HCT116 (cell line): ENCODE measurements around the gene GMDS. TPM values are rescaled to one million over a fixed set of nuclear protein-coding genes. Genes with fewer than 3 reads are reported as not detected.

Experiments used
- ATAC-seq: fragments of 200-7000 bp; cut with Tn5 transposase; 2 replicates; pipeline ENCODE4 v1.9.1; 2020; ENCODE audit warnings: mild to moderate bottlenecking, moderate library complexity
- BruUV-seq: library from RNA; stranded (reverse); fragments of 400-500 nt; replicated peaks from 2 replicates; lab custom pipeline; 2021; lab: Mats Ljungman, UMichigan
- CTCF ChIA-PET: fragments of 300-600 bp; sonication (Branson Sonifier 250); formaldehyde crosslinking; loops from one replicate; lab custom pipeline; 2021; ENCODE audit warnings: antibody characterized with exemption; lab: Charles Lee
- POLR2A ChIA-PET: fragments of 300-600, 350-600 bp; sonication (Branson Sonifier 250); formaldehyde crosslinking; loops from one replicate; lab custom pipeline; 2021; ENCODE audit warnings: antibody characterized with exemption; lab: Charles Lee
- RAD21 ChIA-PET, 2 experiments: fragments of 300-600 bp; sonication (Branson Sonifier 250); formaldehyde crosslinking; loops; one replicate each; lab custom pipeline; 2023; ENCODE audit warnings: low total read pairs in 2 of 2; ENCODE audit not compliant: uncharacterized antibody in 2 of 2, unreplicated experiment in 2 of 2, low non-redundant PET in 1 of 2; lab: Charles Lee
- DNase-seq: peaks from one replicate; pipeline ENCODE4 v3.0.0-alpha.2; 2010; ENCODE audit warnings: low read depth, low spot score
- H2AFZ ChIP-seq: fragments of 200-600 bp; shearing (Covaris generic), sonication (generic); 2 replicates; pipeline ENCODE4 v1.6.1; 2017; ENCODE audit warnings: low read depth, mixed run types, mixed read lengths, antibody characterized with exemption, low read length; ENCODE audit not compliant: poor library complexity, severe bottlenecking
- H3K27ac ChIP-seq: 2 replicates; pipeline ENCODE4 v1.5.1; 2012; ENCODE audit warnings: low read depth, low read length
- H3K27me3 ChIP-seq: fragments of 200-600 bp; sonication (generic); 2 replicates; pipeline ENCODE4 v1.6.1; 2016; ENCODE audit warnings: mixed run types, low read length, mixed read lengths; ENCODE audit not compliant: insufficient read depth
- H3K36me3 ChIP-seq, 2 experiments: fragments of 200-500 bp in 1 of 2; fragments of 200-600 bp in 1 of 2; sonication (Bioruptor generic) in 1 of 2; sonication (generic) in 1 of 2; 2 replicates each; pipeline versions ENCODE4 v1.5.1 to v1.6.1; 2014 to 2016; ENCODE audit warnings: low read length in 2 of 2, inconsistent platforms in 1 of 2, mixed read lengths in 1 of 2, mixed run types in 1 of 2; ENCODE audit not compliant: insufficient read depth in 2 of 2, control insufficient read depth in 1 of 2
- H3K4me1 ChIP-seq, 2 experiments: fragments of 200-600 bp in 1 of 2; sonication (generic) in 1 of 2; 2 replicates each; pipeline versions ENCODE4 v1.5.1 to v1.6.1; 2012 to 2017; ENCODE audit warnings: low read length in 2 of 2, inconsistent platforms in 1 of 2, mild to moderate bottlenecking in 1 of 2, mixed read lengths in 1 of 2, mixed run types in 1 of 2, moderate library complexity in 1 of 2; ENCODE audit not compliant: insufficient read depth in 2 of 2, control insufficient read depth in 1 of 2
- H3K4me2 ChIP-seq: fragments of 200-600 bp; sonication (generic); 2 replicates; pipeline ENCODE4 v1.6.1; 2017; ENCODE audit warnings: mixed run types, low read length, mixed read lengths
- H3K4me3 ChIP-seq, 2 experiments: fragments of 200-600 bp in 1 of 2; sonication (generic) in 1 of 2; replicated peaks in 1 of 2; 2 replicates each; pipeline ENCODE4 v1.5.1; 2011 to 2016; ENCODE audit warnings: low read length in 2 of 2, control low read depth in 1 of 2, low read depth in 1 of 2, mild to moderate bottlenecking in 1 of 2, mixed read lengths in 1 of 2, mixed run types in 1 of 2
- H3K79me2 ChIP-seq: fragments of 200-600 bp; sonication (generic); 2 replicates; pipeline ENCODE4 v1.6.1; 2017; ENCODE audit warnings: mild to moderate bottlenecking, mixed run types, low read length, moderate library complexity, mixed read lengths; ENCODE audit not compliant: insufficient read depth
- H3K9ac ChIP-seq: fragments of 200-600 bp; sonication (generic); 2 replicates; pipeline ENCODE4 v1.6.1; 2016; ENCODE audit warnings: low read length, mixed read lengths
- H3K9me2 ChIP-seq: fragments of 200-600 bp; sonication (generic), shearing (Covaris generic); 2 replicates; pipeline ENCODE4 v1.6.1; 2017; ENCODE audit warnings: mixed run types, mild to moderate bottlenecking, moderate library complexity; ENCODE audit not compliant: insufficient read depth
- H3K9me3 ChIP-seq, 2 experiments: fragments of 200-500 bp in 1 of 2; fragments of 200-600 bp in 1 of 2; sonication (Bioruptor generic) in 1 of 2; sonication (generic) in 1 of 2; 2 replicates each; pipeline ENCODE4 v1.6.1; 2014 to 2017; ENCODE audit warnings: low read length in 2 of 2, mixed read lengths in 2 of 2, inconsistent platforms in 1 of 2, low read depth in 1 of 2, mild to moderate bottlenecking in 1 of 2, mixed run types in 1 of 2, moderate library complexity in 1 of 2; ENCODE audit not compliant: control insufficient read depth in 1 of 2, insufficient read depth in 1 of 2
- H4K20me1 ChIP-seq: fragments of 200-600 bp; sonication (generic), shearing (Covaris generic); 2 replicates; pipeline ENCODE4 v1.6.1; 2017; ENCODE audit warnings: mixed run types, mild to moderate bottlenecking, moderate library complexity; ENCODE audit not compliant: insufficient read depth
- CBX3 ChIP-seq: IDR thresholded peaks from 2 replicates; pipeline ENCODE4 v1.6.1; 2012; ENCODE audit warnings: low read depth
- CEBPB ChIP-seq: IDR thresholded peaks from 2 replicates; pipeline ENCODE4 v1.6.1; 2012; ENCODE audit warnings: low read depth
- EGR1 ChIP-seq: IDR thresholded peaks from 2 replicates; pipeline ENCODE4 v1.6.1; 2012; ENCODE audit warnings: low read depth
- FOSL1 ChIP-seq: IDR thresholded peaks from 2 replicates; pipeline ENCODE4 v1.6.1; 2012; ENCODE audit warnings: low read depth
- MAX ChIP-seq: IDR thresholded peaks from 2 replicates; pipeline ENCODE4 v1.6.1; 2012
- SIN3A ChIP-seq: IDR thresholded peaks from 2 replicates; pipeline ENCODE4 v1.6.1; 2012; ENCODE audit warnings: low read depth
- SP1 ChIP-seq: IDR thresholded peaks from 2 replicates; pipeline ENCODE4 v1.6.1; 2012; ENCODE audit warnings: low read depth
- SRF ChIP-seq: IDR thresholded peaks from 2 replicates; pipeline ENCODE4 v1.6.1; 2012; ENCODE audit warnings: low read depth
- YY1 ChIP-seq: IDR thresholded peaks from 2 replicates; pipeline ENCODE4 v1.6.1; 2011; ENCODE audit warnings: low read length, low read depth, moderate library complexity, mild to moderate bottlenecking; ENCODE audit not compliant: insufficient replicate concordance; ENCODE audit errors: extremely low read depth
- ZFX ChIP-seq: fragments of 450-650 bp; IDR thresholded peaks from 2 replicates; pipeline ENCODE4 v1.6.1; 2017
- intact Hi-C: fragments of 100-400 bp; cut with micrococcal nuclease; formaldehyde crosslinking; loops from 2 replicates; pipeline ENCODE4 v1.10.0; 2022
- total RNA-seq: library from RNA; stranded (reverse); gene quantifications from one replicate; pipeline ENCODE4 v1.2.1, GENCODE V29; 2021; ENCODE audit not compliant: unreplicated experiment

Gene GMDS
- total RNA-seq, 1 experiment from 2014 or later = 34.4 TPM

- Histone ChIP-seq H4K20me1 (no peaks in the 10 kb centered on the region), H3K4me2 (no peak overlapping the region), H3K9ac (no peak overlapping the region), H3K36me3 (no peaks in the 10 kb centered on the region), H3K9me3 (no peaks in the 10 kb centered on the region), H3K9me2 (no peaks in the 10 kb centered on the region), H3K27ac (no peak overlapping the region), H2AFZ (no peak overlapping the region), H3K79me2 (no peaks in the 10 kb centered on the region), H3K4me1 (peaks cover 6 to 12% of the 10 kb centered on the region in 2 experiments; a peak in 3 of 4 replicates), H3K4me3 (no peak overlapping the region), H3K27me3 (no peaks in the 10 kb centered on the region)
- ChIA-PET CTCF (no interaction called here), RAD21 (no interaction called here), POLR2A (no interaction called here)
- BruUV-seq = no TSS peak
- intact Hi-C loops = no loop called here
- ATAC-seq (no peak), DNase-seq (no peak)
- TF ChIP-seq FOSL1 (no peak), ZFX (no peak), SRF (no peak), MAX (no peak), YY1 (no peak), EGR1 (no peak)
Observed at GRCh38 chr6:1705183-1705582, 540.2 kb downstream of the GMDS start.

- Histone ChIP-seq H3K9me2 (no peaks in the 10 kb centered on the region), H3K36me3 (no peaks in the 10 kb centered on the region), H2AFZ (no peak overlapping the region), H3K4me1 (peaks cover 6 to 12% of the 10 kb centered on the region in 2 experiments; a peak in 3 of 4 replicates), H4K20me1 (no peaks in the 10 kb centered on the region), H3K27ac (no peak overlapping the region), H3K79me2 (no peaks in the 10 kb centered on the region), H3K4me2 (no peak overlapping the region), H3K9me3 (no peaks in the 10 kb centered on the region), H3K9ac (no peak overlapping the region), H3K4me3 (no peak overlapping the region), H3K27me3 (no peaks in the 10 kb centered on the region)
- ATAC-seq (no peak), DNase-seq (no peak)
- TF ChIP-seq SP1 = no peak
- no peak for TF ChIP-seq ZFX
- no peak for TF ChIP-seq CEBPB
- no peak for TF ChIP-seq CBX3
- no peak for TF ChIP-seq SIN3A
- BruUV-seq = no TSS peak
- intact Hi-C loops = no loop called here
- CTCF ChIA-PET = no interaction called here
- POLR2A ChIA-PET = no interaction called here
- RAD21 ChIA-PET = no interaction called here
Observed at GRCh38 chr6:1704711-1705110, 540.7 kb downstream of the GMDS start.
